Brain microvascular endothelial cell (primary cell): ENCODE data around the gene TMEM158.

ENCODE experiments used
- DNase-seq: peaks from one replicate; pipeline ENCODE4 v3.0.0-alpha.2; 2020
- H3K27ac ChIP-seq: fragments of 250-450 bp; sonication (Bioruptor Pico); 2 replicates; pipeline ENCODE4 v1.5.1; 2020; ENCODE audit warnings: mild to moderate bottlenecking, moderate library complexity
- H3K27me3 ChIP-seq: fragments of 250-450 bp; sonication (Bioruptor Pico); replicated peaks from 2 replicates; pipeline ENCODE4 v1.5.1; 2020; ENCODE audit warnings: mild to moderate bottlenecking
- H3K36me3 ChIP-seq: fragments of 250-450 bp; sonication (Bioruptor Pico); replicated peaks from 2 replicates; pipeline ENCODE4 v1.5.1; 2020; ENCODE audit warnings: mild to moderate bottlenecking
- H3K4me3 ChIP-seq: 2 replicates; pipeline ENCODE4 v1.5.1; 2011; ENCODE audit warnings: low read depth, mild to moderate bottlenecking, control low read depth, low read length, moderate library complexity
- in situ Hi-C: cut with HindIII; loops from 2 replicates; pipeline ENCODE4 v1.10.0; 2017; ENCODE audit warnings: low sequenced_read_pairs, low pct_ligation_motif_present
- TF ChIP-seq, protein P1 (sequence below): IDR thresholded peaks from 2 replicates; pipeline ENCODE4 v1.5.1; 2011; ENCODE audit warnings: low read depth, mild to moderate bottlenecking, moderate library complexity, low read length, control low read depth, inconsistent platforms; ENCODE audit errors: missing control alignments

The TMEM158 gene

GRCh38 chr3:45211466-45212094, 14.5 kb downstream of the TMEM158 start:
- Histone ChIP-seq H3K27ac (no peak overlapping the region), H3K27me3 (no peaks in the 10 kb centered on the region), H3K36me3 (no peaks in the 10 kb centered on the region), H3K4me3 (no peak overlapping the region)
- in situ Hi-C loops, result no loop called here
- no peak for DNase-seq
- TF ChIP-seq, protein P1, sequence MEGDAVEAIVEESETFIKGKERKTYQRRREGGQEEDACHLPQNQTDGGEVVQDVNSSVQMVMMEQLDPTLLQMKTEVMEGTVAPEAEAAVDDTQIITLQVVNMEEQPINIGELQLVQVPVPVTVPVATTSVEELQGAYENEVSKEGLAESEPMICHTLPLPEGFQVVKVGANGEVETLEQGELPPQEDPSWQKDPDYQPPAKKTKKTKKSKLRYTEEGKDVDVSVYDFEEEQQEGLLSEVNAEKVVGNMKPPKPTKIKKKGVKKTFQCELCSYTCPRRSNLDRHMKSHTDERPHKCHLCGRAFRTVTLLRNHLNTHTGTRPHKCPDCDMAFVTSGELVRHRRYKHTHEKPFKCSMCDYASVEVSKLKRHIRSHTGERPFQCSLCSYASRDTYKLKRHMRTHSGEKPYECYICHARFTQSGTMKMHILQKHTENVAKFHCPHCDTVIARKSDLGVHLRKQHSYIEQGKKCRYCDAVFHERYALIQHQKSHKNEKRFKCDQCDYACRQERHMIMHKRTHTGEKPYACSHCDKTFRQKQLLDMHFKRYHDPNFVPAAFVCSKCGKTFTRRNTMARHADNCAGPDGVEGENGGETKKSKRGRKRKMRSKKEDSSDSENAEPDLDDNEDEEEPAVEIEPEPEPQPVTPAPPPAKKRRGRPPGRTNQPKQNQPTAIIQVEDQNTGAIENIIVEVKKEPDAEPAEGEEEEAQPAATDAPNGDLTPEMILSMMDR, result no peak

DNA sequence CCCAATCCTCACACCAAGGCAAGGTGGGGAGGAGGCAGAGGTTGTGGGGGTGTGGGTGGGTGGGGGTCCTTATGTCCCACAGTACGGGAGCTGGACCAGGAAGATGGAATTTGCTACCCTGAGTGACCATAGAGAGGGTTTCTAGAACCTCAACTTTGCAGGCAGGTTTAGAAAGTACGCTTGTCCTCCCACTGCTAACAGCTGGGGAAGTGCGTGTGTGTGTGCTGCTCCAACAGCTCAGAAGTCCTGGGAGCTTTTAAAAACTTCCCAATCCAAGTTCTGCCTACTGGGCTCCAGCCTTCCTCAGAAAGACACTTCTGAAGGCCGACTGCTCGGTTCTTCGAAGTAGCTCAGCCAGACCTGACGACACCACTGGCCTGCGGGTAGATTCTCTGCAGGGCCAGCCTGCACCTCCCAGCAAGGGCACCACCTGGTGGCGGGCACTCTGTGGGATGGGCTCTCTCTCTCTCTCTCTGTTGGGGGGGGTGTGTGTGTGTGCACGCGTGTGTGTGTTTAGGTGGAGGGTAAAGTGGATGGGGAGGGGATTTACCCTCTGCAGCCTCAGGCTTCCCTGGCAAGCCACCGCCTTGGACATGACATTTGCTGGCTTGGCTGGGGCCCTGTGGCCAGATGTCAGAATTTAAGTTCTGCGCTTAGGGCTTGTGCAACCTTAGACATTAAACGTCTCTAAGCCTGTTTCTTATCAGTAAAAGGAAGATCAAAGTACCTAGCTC, 15.6 kb downstream of the TMEM158 start:
- in situ Hi-C loops, result no loop called here
- no peaks in the 10 kb centered on the region for H3K27me3 ChIP-seq

DNA sequence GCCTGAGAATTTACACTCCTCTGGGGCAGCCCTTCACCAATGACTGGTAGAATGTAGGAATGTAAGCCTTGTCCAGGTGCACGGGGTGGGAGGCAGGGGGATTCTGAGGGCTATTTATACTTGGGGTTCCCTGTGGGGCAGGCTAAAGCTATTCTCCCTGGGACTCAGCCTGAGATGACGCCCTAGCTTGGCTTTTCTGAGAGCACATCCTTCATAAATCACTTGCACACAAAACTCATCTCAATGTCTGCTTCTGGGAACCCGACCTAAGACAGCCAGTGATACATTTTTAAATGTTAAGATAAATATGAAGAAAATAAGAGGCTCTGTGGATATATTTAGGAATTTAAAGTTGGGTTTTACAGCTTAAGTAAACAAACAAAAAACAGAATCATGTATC, 16.6 kb downstream of the TMEM158 start:
- no peaks in the 10 kb centered on the region for H3K27me3 ChIP-seq
- in situ Hi-C loops, result no loop called here
- H3K27ac ChIP-seq, result no peak overlapping the region
- TF ChIP-seq, protein P1, result no peak
- H3K36me3 ChIP-seq, result no peaks in the 10 kb centered on the region
- no peak for DNase-seq
- no peak overlapping the region for H3K4me3 ChIP-seq

More for the DNA sequence above, 15.6 kb downstream of the TMEM158 start:
- TF ChIP-seq, protein P1, result peak; percentile 95
- Histone ChIP-seq H3K27ac (no peak overlapping the region), H3K36me3 (no peaks in the 10 kb centered on the region), H3K4me3 (no peak overlapping the region)
- peak; percentile 58 for DNase-seq

DNA sequence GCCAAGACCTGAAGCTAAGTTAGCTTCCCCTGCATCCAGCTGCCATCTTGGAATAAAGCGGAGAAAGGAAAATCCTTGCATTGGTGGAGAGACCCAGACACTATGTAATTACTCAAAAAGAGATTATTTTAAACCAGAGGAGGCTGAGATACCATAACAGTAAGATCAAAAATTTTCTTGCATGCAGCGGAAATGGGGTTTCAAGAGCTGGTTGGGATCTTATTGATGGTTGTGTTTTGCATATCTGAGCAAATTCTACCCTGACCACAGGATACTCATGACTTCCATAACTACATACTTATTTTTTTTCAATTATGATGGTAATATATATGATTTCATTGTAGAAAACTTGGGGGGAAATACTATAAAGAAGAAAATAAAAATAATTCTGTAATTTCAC, 17.5 kb downstream of the TMEM158 start:
- no peaks in the 10 kb centered on the region for H3K36me3 ChIP-seq
- no peak for DNase-seq
- H3K4me3 ChIP-seq, result no peak overlapping the region
- no peak overlapping the region for H3K27ac ChIP-seq
- TF ChIP-seq, protein P1, result no peak
- in situ Hi-C loops, result no loop called here
- H3K27me3 ChIP-seq, result no peaks in the 10 kb centered on the region

DNA sequence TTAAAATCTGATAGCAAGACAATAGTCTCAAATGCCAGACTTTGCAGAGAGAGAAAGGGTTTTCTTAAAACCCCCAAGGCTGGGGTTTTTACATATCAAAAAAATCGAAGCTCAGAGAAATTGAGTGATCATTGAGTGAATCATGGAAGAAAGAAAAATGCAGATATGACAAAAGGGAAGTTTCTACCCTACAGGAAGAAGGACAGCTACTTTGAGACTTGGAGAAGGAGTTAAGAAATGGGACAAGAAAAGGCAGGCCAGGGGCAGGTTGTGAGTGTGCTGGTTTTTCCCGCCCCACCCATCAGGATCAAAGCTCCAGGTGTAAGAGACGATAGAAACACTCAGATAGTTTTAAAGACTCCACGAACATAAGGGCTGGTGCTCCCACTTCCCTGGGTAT, 18.6 kb downstream of the TMEM158 start:
- TF ChIP-seq, protein P1, result no peak
- Histone ChIP-seq H3K36me3 (no peaks in the 10 kb centered on the region), H3K27me3 (no peaks in the 10 kb centered on the region), H3K27ac (no peak overlapping the region), H3K4me3 (no peak overlapping the region)
- DNase-seq, result no peak
- in situ Hi-C loops, result no loop called here
